ENCODE results near the gene FMO3.

FMO3 gene

DNA sequence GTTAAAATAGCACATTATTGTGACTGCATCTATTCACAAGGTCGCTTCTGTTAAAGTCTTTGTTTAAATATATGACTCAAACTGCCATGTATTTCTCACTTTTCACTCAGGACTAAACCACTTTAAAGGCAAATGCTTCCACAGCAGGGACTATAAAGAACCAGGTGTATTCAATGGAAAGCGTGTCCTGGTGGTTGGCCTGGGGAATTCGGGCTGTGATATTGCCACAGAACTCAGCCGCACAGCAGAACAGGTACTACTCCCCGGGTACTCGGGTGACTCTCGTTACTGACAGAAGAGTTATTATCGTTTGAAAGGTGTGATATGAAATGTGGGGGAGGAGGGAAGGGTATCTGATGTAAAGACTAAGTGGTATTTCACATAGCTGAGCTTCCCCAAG is 17.3 kb downstream of the FMO3 start:
- H3K27ac ChIP-seq (ENCODE audit: low read length), result no peak overlapping the region

DNA sequence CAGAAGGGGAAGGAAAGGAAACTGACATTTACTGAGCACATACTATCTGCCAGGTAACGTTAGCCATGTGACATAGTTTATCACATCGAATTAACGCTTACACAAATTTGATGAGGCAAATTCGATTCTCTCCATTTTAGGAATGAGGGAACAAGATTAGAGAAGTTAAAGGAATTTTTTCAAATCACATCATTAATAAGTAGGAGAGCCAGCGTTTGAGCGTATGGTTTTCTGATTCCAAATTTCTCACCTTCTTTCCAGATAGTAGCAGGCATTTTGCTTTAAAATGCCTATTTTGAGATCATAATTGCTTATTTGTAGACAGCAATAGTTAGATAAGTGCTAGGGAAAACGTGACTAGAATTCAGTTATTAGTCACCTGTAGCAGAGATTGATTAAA is 19.3 kb downstream of the FMO3 start:
- ATAC-seq (ENCODE audit: insufficient read depth, low read depth), result no peak
- TF ChIP-seq CTCF (IDR thresholded peaks at IDR 0.05; ENCODE audit: borderline replicate concordance, extremely low read depth, low read length, poor library complexity, severe bottlenecking), result no peak
- TF ChIP-seq EZH2 (IDR thresholded peaks at IDR 0.05; ENCODE audit: borderline replicate concordance, low read depth, low read length, severe bottlenecking), result no peak

More for the DNA sequence above, 17.3 kb downstream of the FMO3 start:
- DNase-seq (no peak), ATAC-seq (ENCODE audit: insufficient read depth, low read depth) (no peak)
- Histone ChIP-seq H2AFZ (ENCODE audit: low read depth, low read length) (no peak overlapping the region), H3K9ac (ENCODE audit: low read depth, low read length) (no peak overlapping the region), H4K20me1 (ENCODE audit: insufficient read depth, low read length) (no peaks in the 10 kb centered on the region), H3K4me1 (ENCODE audit: insufficient read depth, low read length) (no peaks in the 10 kb centered on the region), H3K4me3 (ENCODE audit: low read depth in 1 of 2, low read length in 2 of 2) (no peak overlapping the region), H3K36me3 (ENCODE audit: insufficient read depth, low read length) (no peaks in the 10 kb centered on the region), H3K9me3 (ENCODE audit: insufficient read depth, low read length, severe bottlenecking) (no peaks in the 10 kb centered on the region), H3K4me2 (ENCODE audit: insufficient read depth, low read length) (no peak overlapping the region), H3K79me2 (ENCODE audit: insufficient read depth, low read length) (no peaks in the 10 kb centered on the region), H3K27me3 (ENCODE audit: insufficient read depth, low read length, poor library complexity) (no peaks in the 10 kb centered on the region)
- TF ChIP-seq CTCF (IDR thresholded peaks at IDR 0.05; ENCODE audit: borderline replicate concordance, extremely low read depth, low read length, poor library complexity, severe bottlenecking), result no peak
- no peak for TF ChIP-seq EZH2 (IDR thresholded peaks at IDR 0.05; ENCODE audit: borderline replicate concordance, low read depth, low read length, severe bottlenecking)

GRCh38 chr1:171110621-171111326 is 20.1 kb downstream of the FMO3 start:
- Histone ChIP-seq H3K4me1 (ENCODE audit: insufficient read depth, low read length) (no peaks in the 10 kb centered on the region), H3K9me3 (ENCODE audit: insufficient read depth, low read length, severe bottlenecking) (no peaks in the 10 kb centered on the region), H3K9ac (ENCODE audit: low read depth, low read length) (no peak overlapping the region), H3K27me3 (ENCODE audit: insufficient read depth, low read length, poor library complexity) (peaks cover 6% of the 10 kb centered on the region), H4K20me1 (ENCODE audit: insufficient read depth, low read length) (no peaks in the 10 kb centered on the region), H3K27ac (ENCODE audit: low read length) (no peak overlapping the region), H3K79me2 (ENCODE audit: insufficient read depth, low read length) (no peaks in the 10 kb centered on the region), H3K36me3 (ENCODE audit: insufficient read depth, low read length) (no peaks in the 10 kb centered on the region), H3K4me2 (ENCODE audit: insufficient read depth, low read length) (no peak overlapping the region), H2AFZ (ENCODE audit: low read depth, low read length) (no peak overlapping the region), H3K4me3 (ENCODE audit: low read depth in 1 of 2, low read length in 2 of 2) (no peak overlapping the region)
- ATAC-seq (ENCODE audit: insufficient read depth, low read depth), result no peak
- DNase-seq, result no peak
- no peak for TF ChIP-seq EZH2 (IDR thresholded peaks at IDR 0.05; ENCODE audit: borderline replicate concordance, low read depth, low read length, severe bottlenecking)
- TF ChIP-seq CTCF (IDR thresholded peaks at IDR 0.05; ENCODE audit: borderline replicate concordance, extremely low read depth, low read length, poor library complexity, severe bottlenecking), result no peak

More for the DNA sequence above, 19.3 kb downstream of the FMO3 start:
- Histone ChIP-seq H3K9ac (ENCODE audit: low read depth, low read length) (no peak overlapping the region), H3K27me3 (ENCODE audit: insufficient read depth, low read length, poor library complexity) (peaks cover 5% of the 10 kb centered on the region), H3K9me3 (ENCODE audit: insufficient read depth, low read length, severe bottlenecking) (no peaks in the 10 kb centered on the region), H4K20me1 (ENCODE audit: insufficient read depth, low read length) (no peaks in the 10 kb centered on the region), H3K36me3 (ENCODE audit: insufficient read depth, low read length) (no peaks in the 10 kb centered on the region), H3K27ac (ENCODE audit: low read length) (no peak overlapping the region), H3K79me2 (ENCODE audit: insufficient read depth, low read length) (no peaks in the 10 kb centered on the region), H3K4me1 (ENCODE audit: insufficient read depth, low read length) (no peaks in the 10 kb centered on the region), H2AFZ (ENCODE audit: low read depth, low read length) (no peak overlapping the region), H3K4me2 (ENCODE audit: insufficient read depth, low read length) (no peak overlapping the region), H3K4me3 (ENCODE audit: low read depth in 1 of 2, low read length in 2 of 2) (no peak overlapping the region)
- DNase-seq, result no peak

Measured in DND-41 (cell line).